ENCODE measurements around the gene FDXACB1.
A peak's percentile ranks its signal among the peaks of the same experiment; 100 is the strongest.

FDXACB1 gene

GRCh38 chr11:111917788-111918187 lies 38.8 kb upstream of the FDXACB1 start:
- H3K27me3 ChIP-seq (ENCODE audit: low read depth, low read length) = no peaks in the 10 kb centered on the region
- no peak overlapping the region for H3K27ac ChIP-seq (ENCODE audit: low read length)
- no peaks in the 10 kb centered on the region for H3K9me3 ChIP-seq (ENCODE audit: control insufficient read depth in 1 of 2, low read length in 2 of 2)
- peaks cover 0 to 8% of the 10 kb centered on the region in 2 donors for H3K36me3 ChIP-seq (ENCODE audit: control insufficient read depth in 1 of 2, insufficient read depth in 2 of 2, low read length in 2 of 2)
- peaks cover under 1 to 14% of the 10 kb centered on the region in 2 donors for H3K4me1 ChIP-seq (ENCODE audit: control insufficient read depth in 1 of 2, insufficient read depth in 2 of 2, low read length in 2 of 2)
- no peak overlapping the region for H3K4me3 ChIP-seq (ENCODE audit: low read depth in 1 of 2, low read length in 2 of 2)

- Histone ChIP-seq H3K36me3 (ENCODE audit: control insufficient read depth in 1 of 2, insufficient read depth in 2 of 2, low read length in 2 of 2) (peaks cover 0 to 11% of the 10 kb centered on the region in 2 donors), H3K27ac (ENCODE audit: low read length) (no peak overlapping the region), H3K9me3 (ENCODE audit: control insufficient read depth in 1 of 2, low read length in 2 of 2) (no peaks in the 10 kb centered on the region), H3K4me3 (ENCODE audit: low read depth in 1 of 2, low read length in 2 of 2) (no peak overlapping the region), H3K27me3 (ENCODE audit: low read depth, low read length) (no peaks in the 10 kb centered on the region), H3K4me1 (ENCODE audit: control insufficient read depth in 1 of 2, insufficient read depth in 2 of 2, low read length in 2 of 2) (peaks cover 0 to 9% of the 10 kb centered on the region in 2 donors)
These were observed 38.3 kb upstream of the FDXACB1 start for GRCh38 chr11:111917312-111917711.

- Histone ChIP-seq H3K27ac (ENCODE audit: low read length) (no peak overlapping the region), H3K36me3 (ENCODE audit: control insufficient read depth in 1 of 2, insufficient read depth in 2 of 2, low read length in 2 of 2) (peaks cover 0 to 16% of the 10 kb centered on the region in 2 donors), H3K4me1 (ENCODE audit: control insufficient read depth in 1 of 2, insufficient read depth in 2 of 2, low read length in 2 of 2) (peaks cover 0 to 7% of the 10 kb centered on the region in 2 donors), H3K4me3 (ENCODE audit: low read depth in 1 of 2, low read length in 2 of 2) (no peak overlapping the region), H3K27me3 (ENCODE audit: low read depth, low read length) (no peaks in the 10 kb centered on the region), H3K9me3 (ENCODE audit: control insufficient read depth in 1 of 2, low read length in 2 of 2) (no peaks in the 10 kb centered on the region)
These were observed 37.8 kb upstream of the FDXACB1 start for GRCh38 chr11:111916768-111917167.

- Histone ChIP-seq H3K27me3 (ENCODE audit: low read depth, low read length) (no peaks in the 10 kb centered on the region), H3K9me3 (ENCODE audit: control insufficient read depth in 1 of 2, low read length in 2 of 2) (no peaks in the 10 kb centered on the region), H3K4me3 (ENCODE audit: low read depth in 1 of 2, low read length in 2 of 2) (peak overlapping the region; percentile 60), H3K27ac (ENCODE audit: low read length) (peak overlapping the region; percentile 85), H3K36me3 (ENCODE audit: control insufficient read depth in 1 of 2, insufficient read depth in 2 of 2, low read length in 2 of 2) (peaks cover 4 to 26% of the 10 kb centered on the region in 2 donors), H3K4me1 (ENCODE audit: control insufficient read depth in 1 of 2, insufficient read depth in 2 of 2, low read length in 2 of 2) (peaks cover 0 to 20% of the 10 kb centered on the region in 2 donors)
These were observed 35.0 kb upstream of the FDXACB1 start for GRCh38 chr11:111913997-111914396.

- no peaks in the 10 kb centered on the region for H3K27me3 ChIP-seq (ENCODE audit: low read depth, low read length)
- peaks cover 4 to 32% of the 10 kb centered on the region in 2 donors for H3K36me3 ChIP-seq (ENCODE audit: control insufficient read depth in 1 of 2, insufficient read depth in 2 of 2, low read length in 2 of 2)
- no peaks in the 10 kb centered on the region for H3K9me3 ChIP-seq (ENCODE audit: control insufficient read depth in 1 of 2, low read length in 2 of 2)
- H3K27ac ChIP-seq (ENCODE audit: low read length) = peak overlapping the region; percentile 85
- H3K4me1 ChIP-seq (ENCODE audit: control insufficient read depth in 1 of 2, insufficient read depth in 2 of 2, low read length in 2 of 2) = peaks cover 0 to 20% of the 10 kb centered on the region in 2 donors
- H3K4me3 ChIP-seq (ENCODE audit: low read depth in 1 of 2, low read length in 2 of 2) = peak overlapping the region; percentile 60
These were observed 34.3 kb upstream of the FDXACB1 start for GRCh38 chr11:111913031-111913861.

GRCh38 chr11:111912535-111912934 lies 33.6 kb upstream of the FDXACB1 start, which contains the start of gene HSPB2:
HSPB2 (plus strand) TSS chr11:111912734; CDS start chr11:111912830, 96 bp downstream.
- H3K4me3 ChIP-seq (ENCODE audit: low read depth in 1 of 2, low read length in 2 of 2) = peak within 1 kb of the TSS; percentile 60
- peak within 1 kb of the TSS; percentile 94 for H3K27ac ChIP-seq (ENCODE audit: low read length)
- no peaks in the 10 kb centered on the region for H3K9me3 ChIP-seq (ENCODE audit: control insufficient read depth in 1 of 2, low read length in 2 of 2)
- H3K27me3 ChIP-seq (ENCODE audit: low read depth, low read length) = no peaks in the 10 kb centered on the region
- H3K36me3 ChIP-seq (ENCODE audit: control insufficient read depth in 1 of 2, insufficient read depth in 2 of 2, low read length in 2 of 2) = peaks cover 4 to 39% of the 10 kb centered on the region in 2 donors
- peaks cover 0 to 20% of the 10 kb centered on the region in 2 donors for H3K4me1 ChIP-seq (ENCODE audit: control insufficient read depth in 1 of 2, insufficient read depth in 2 of 2, low read length in 2 of 2)

GRCh38 chr11:111911563-111912401 lies 32.8 kb upstream of the FDXACB1 start, which contains the start of gene CRYAB:
CRYAB (minus strand) TSS chr11:111911770; CDS start chr11:111911724, 46 bp downstream.
- H3K4me1 ChIP-seq (ENCODE audit: control insufficient read depth in 1 of 2, insufficient read depth in 2 of 2, low read length in 2 of 2) = peaks cover 0 to 20% of the 10 kb centered on the region in 2 donors
- peak within 1 kb of the TSS; percentile 94 for H3K27ac ChIP-seq (ENCODE audit: low read length)
- H3K9me3 ChIP-seq (ENCODE audit: control insufficient read depth in 1 of 2, low read length in 2 of 2) = no peaks in the 10 kb centered on the region
- H3K4me3 ChIP-seq (ENCODE audit: low read depth in 1 of 2, low read length in 2 of 2) = peak within 1 kb of the TSS; percentile 57 to 60
- peaks cover 4 to 39% of the 10 kb centered on the region in 2 donors for H3K36me3 ChIP-seq (ENCODE audit: control insufficient read depth in 1 of 2, insufficient read depth in 2 of 2, low read length in 2 of 2)
- no peaks in the 10 kb centered on the region for H3K27me3 ChIP-seq (ENCODE audit: low read depth, low read length)

GRCh38 chr11:111910676-111911562 lies 32.0 kb upstream of the FDXACB1 start:
- H3K27me3 ChIP-seq (ENCODE audit: low read depth, low read length) = no peaks in the 10 kb centered on the region
- H3K36me3 ChIP-seq (ENCODE audit: control insufficient read depth in 1 of 2, insufficient read depth in 2 of 2, low read length in 2 of 2) = peaks cover 4 to 39% of the 10 kb centered on the region in 2 donors
- H3K4me1 ChIP-seq (ENCODE audit: control insufficient read depth in 1 of 2, insufficient read depth in 2 of 2, low read length in 2 of 2) = peaks cover 0 to 20% of the 10 kb centered on the region in 2 donors
- peak overlapping the region; percentile 94 for H3K27ac ChIP-seq (ENCODE audit: low read length)
- H3K9me3 ChIP-seq (ENCODE audit: control insufficient read depth in 1 of 2, low read length in 2 of 2) = no peaks in the 10 kb centered on the region
- H3K4me3 ChIP-seq (ENCODE audit: low read depth in 1 of 2, low read length in 2 of 2) = peak overlapping the region; percentile 57 to 60

- peak overlapping the region; percentile 94 for H3K27ac ChIP-seq (ENCODE audit: low read length)
These were observed 30.4 kb upstream of the FDXACB1 start for GRCh38 chr11:111909378-111909777.

GRCh38 chr11:111908639-111909305 lies 29.8 kb upstream of the FDXACB1 start:
- Histone ChIP-seq H3K9me3 (ENCODE audit: control insufficient read depth in 1 of 2, low read length in 2 of 2) (no peaks in the 10 kb centered on the region), H3K4me3 (ENCODE audit: low read depth in 1 of 2, low read length in 2 of 2) (peak overlapping the region in 1 of 2 donors; percentile 60), H3K27ac (ENCODE audit: low read length) (peak overlapping the region; percentile 94)

More at GRCh38 chr11:111909378-111909777, 30.4 kb upstream of the FDXACB1 start:
- no peaks in the 10 kb centered on the region for H3K27me3 ChIP-seq (ENCODE audit: low read depth, low read length)
- peaks cover 0 to 17% of the 10 kb centered on the region in 2 donors for H3K4me1 ChIP-seq (ENCODE audit: control insufficient read depth in 1 of 2, insufficient read depth in 2 of 2, low read length in 2 of 2)
- H3K36me3 ChIP-seq (ENCODE audit: control insufficient read depth in 1 of 2, insufficient read depth in 2 of 2, low read length in 2 of 2) = peaks cover 4 to 39% of the 10 kb centered on the region in 2 donors
- peak overlapping the region; percentile 57 to 60 for H3K4me3 ChIP-seq (ENCODE audit: low read depth in 1 of 2, low read length in 2 of 2)
- no peaks in the 10 kb centered on the region for H3K9me3 ChIP-seq (ENCODE audit: control insufficient read depth in 1 of 2, low read length in 2 of 2)

More at GRCh38 chr11:111908639-111909305, 29.8 kb upstream of the FDXACB1 start:
- peaks cover 0 to 14% of the 10 kb centered on the region in 2 donors for H3K4me1 ChIP-seq (ENCODE audit: control insufficient read depth in 1 of 2, insufficient read depth in 2 of 2, low read length in 2 of 2)
- H3K27me3 ChIP-seq (ENCODE audit: low read depth, low read length) = no peaks in the 10 kb centered on the region
- peaks cover 4 to 38% of the 10 kb centered on the region in 2 donors for H3K36me3 ChIP-seq (ENCODE audit: control insufficient read depth in 1 of 2, insufficient read depth in 2 of 2, low read length in 2 of 2)

Data from muscle layer of duodenum (tissue), 2 donors.